Heart right ventricle (tissue), 16 donors: ENCODE results near the gene FKBP8. TPM values are rescaled to one million over a fixed set of nuclear protein-coding genes. Genes with fewer than 3 reads are reported as not detected.

Experiments used
- ATAC-seq, 8 donors: fragments of 200-7000 bp; cut with Tn5 transposase; one replicate each; pipeline ENCODE4 v1.9.1; 2020; ENCODE audit warnings: mild to moderate bottlenecking in 8 of 8, moderate library complexity in 8 of 8, moderate number of reproducible peaks in 1 of 8
- DNase-seq, 2 donors: peaks; one replicate each; pipeline ENCODE4 v3.0.0-alpha.2; 2020
- H3K27ac ChIP-seq, 10 donors: fragments of 200-600 bp; sonication (generic) in 2 of 10; one replicate each; pipeline versions ENCODE4 v1.5.0 to v1.8.0; 2020 to 2022; ENCODE audit warnings: mild to moderate bottlenecking in 3 of 10
- H3K27me3 ChIP-seq, 7 donors: fragments of 200-600 bp; one replicate each; pipeline ENCODE4 v1.8.0; 2021 to 2022; ENCODE audit warnings: mild to moderate bottlenecking in 2 of 7
- H3K36me3 ChIP-seq, 9 donors: fragments of 200-600 bp; sonication (generic) in 1 of 9; one replicate each; pipeline versions ENCODE4 v1.5.0 to v1.8.0; 2020 to 2022; ENCODE audit warnings: mild to moderate bottlenecking in 2 of 9
- H3K4me1 ChIP-seq, 9 donors: fragments of 200-600 bp; sonication (generic) in 1 of 9; one replicate each; pipeline versions ENCODE4 v1.5.0 to v1.8.0; 2020 to 2022; ENCODE audit warnings: mild to moderate bottlenecking in 4 of 9
- H3K4me3 ChIP-seq, 10 donors: fragments of 200-600 bp; sonication (generic) in 2 of 10; one replicate each; pipeline versions ENCODE4 v1.5.0 to v1.8.0; 2020 to 2022; ENCODE audit warnings: mild to moderate bottlenecking in 7 of 10, moderate library complexity in 2 of 10
- H3K9me3 ChIP-seq, 11 donors: fragments of 200-600 bp in 10 of 11; sonication (generic) in 2 of 11; one replicate each; pipeline versions ENCODE4 v1.5.0 to v1.8.0; 2013 to 2022; ENCODE audit warnings: mild to moderate bottlenecking in 2 of 11, control low read depth in 1 of 11, moderate library complexity in 1 of 11
- CTCF ChIP-seq, 9 donors: fragments of 200-600 bp; sonication (generic) in 2 of 9; IDR thresholded peaks; one replicate each; pipeline versions ENCODE4 v1.5.0 to v1.8.0; 2021 to 2022; ENCODE audit warnings: antibody characterized with exemption in 9 of 9, mild to moderate bottlenecking in 5 of 9, moderate library complexity in 1 of 9
- WGBS, 2 donors: extraction: QIAGEN DNeasy Blood & Tissue Kit; methylation state at CpG; one replicate each; pipeline ENCODE4 v1.1.7; 2013; ENCODE audit warnings: inconsistent platforms in 1 of 2; 5-methylcytosine and 5-hydroxymethylcytosine counted together
- intact Hi-C, 10 donors: fragments of 100-400 bp; cut with DNase I; formaldehyde crosslinking; loops; one replicate each; pipeline versions ENCODE4 v1.11.1 to v1.14.2; 2022
- polyA plus RNA-seq, 2 donors: library from polyadenylated mRNA; stranded (reverse); fragments of 200-250 nt; gene quantifications; one replicate each; pipeline ENCODE4 v1.2.3, GENCODE V29; 2013
- total RNA-seq, 10 donors: library from RNA; stranded (reverse); fragmentation: NEBNext Ultra II Directional in 3 of 10; extraction: Animal tissue kit (Norgen Biotek cat#: 25700) in 3 of 10; gene quantifications; one replicate each; pipeline versions ENCODE4 v1.2.1 to v1.2.4, GENCODE V29; 2021 to 2023
- donor health status: Arrhythmogenic right ventricular cardiomyopathy.
- donor health status: ischemic (EF 13 %, LVEDD 7.1; RV severe dilation, severe dysfunction).
- donor health status: healthy with polysubstance abuse.
- donor health status: DM: no; HTN: yes; CAD: no.
- donor health status: DM: no; HTN: no; CAD: no.
- donor health status: ischemic (EF 25% LVEDD 6.9; RV normal size, moderate dysfunction).
- donor health status: ischemic (EF 25% LVEDD 5.7; RV mildly dilated, moderate dysfunction).
- donor health status: healthy.
- donor health status: DM: yes; HTN: yes; CAD: no.
- donor health status: Ischemic cardiomyopathy.
- donor health status: ischemic (EF 35%, LVEDD 5.7; RV mildly dilated, moderate dysfunction).
- donor health status: nonischemic (EF 11% LVEDD 7.7; RV severe dilation, severe dysfunction).
- donor health status: DM: yes; HTN: yes; CAD: no.
- donor health status: PGD.
- donor health status: ischemic (EF 29% LVEDD 5.4; RV normal size, mild dysfunction).
- donor health status: nonischemic (EF 23%, LVEDD 6.1; RV moderate dilation, normal function).

The FKBP8 gene
- total and polyA plus RNA-seq, 12 donors = 132 to 308 (median 152) TPM

DNA sequence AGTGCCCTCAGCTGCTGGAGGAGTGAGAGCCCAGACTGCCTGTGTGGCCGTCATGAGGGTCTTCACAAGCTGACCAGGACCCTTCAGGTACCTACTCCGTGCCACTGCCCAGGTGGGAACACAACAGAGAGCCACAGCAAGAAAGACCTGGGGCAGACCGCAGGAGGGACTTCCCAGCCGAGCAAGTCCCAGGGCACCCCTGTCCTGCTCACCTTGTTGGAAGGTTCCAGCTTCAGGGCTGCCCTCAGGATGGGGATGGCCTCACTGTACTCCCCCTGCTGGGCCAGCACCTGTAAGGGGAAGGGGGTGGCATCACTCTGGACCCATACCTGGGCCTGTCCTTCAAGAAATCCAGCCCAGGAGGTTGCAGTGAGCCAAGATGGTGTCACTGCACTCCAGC, 10.3 kb downstream of the FKBP8 start:
- no peak for TF ChIP-seq CTCF (IDR thresholded peaks at IDR 0.05)
- Histone ChIP-seq H3K27ac (no peak overlapping the region), H3K4me3 (no peak overlapping the region), H3K9me3 (no peaks in the 10 kb centered on the region), H3K27me3 (no peaks in the 10 kb centered on the region), H3K36me3 (peaks cover 3 to 72% (median 43%) of the 10 kb centered on the region in 9 donors), H3K4me1 (peaks cover 0 to 7% (median 0%) of the 10 kb centered on the region in 9 donors)
- DNase-seq = no peak
- no peak for ATAC-seq
- 96% methylated on average over 4 of the region's 4 CpGs for WGBS, 2 donors
- intact Hi-C loops = no loop called here

GRCh38 chr19:18532168-18532890, 11.0 kb downstream of the FKBP8 start:
- DNase-seq = no peak
- 95 to 96% methylated on average over 22 of the region's 22 CpGs for WGBS, 2 donors

GRCh38 chr19:18531485-18531884, 11.9 kb downstream of the FKBP8 start:
- intact Hi-C loops = no loop called here
- 96 to 97% methylated on average over 8 to 9 of the region's 9 CpGs for WGBS, 2 donors
- no peak overlapping the region for H3K4me3 ChIP-seq
- no peaks in the 10 kb centered on the region for H3K27me3 ChIP-seq
- no peak overlapping the region for H3K27ac ChIP-seq
- no peak for TF ChIP-seq CTCF (IDR thresholded peaks at IDR 0.05)
- peaks cover 3 to 56% (median 27%) of the 10 kb centered on the region in 9 donors for H3K36me3 ChIP-seq
- H3K9me3 ChIP-seq = no peaks in the 10 kb centered on the region
- ATAC-seq (no peak), DNase-seq (no peak)
- peaks cover 0 to 18% (median 0%) of the 10 kb centered on the region in 9 donors for H3K4me1 ChIP-seq

More at GRCh38 chr19:18532168-18532890, 11.0 kb downstream of the FKBP8 start:
- Histone ChIP-seq H3K4me3 (no peak overlapping the region), H3K9me3 (no peaks in the 10 kb centered on the region), H3K27me3 (no peaks in the 10 kb centered on the region), H3K27ac (no peak overlapping the region), H3K36me3 (peaks cover 3 to 64% (median 35%) of the 10 kb centered on the region in 9 donors), H3K4me1 (peaks cover 0 to 10% (median 0%) of the 10 kb centered on the region in 9 donors)
- TF ChIP-seq CTCF (IDR thresholded peaks at IDR 0.05) = no peak
- no peak for ATAC-seq
- intact Hi-C loops = no loop called here

DNA sequence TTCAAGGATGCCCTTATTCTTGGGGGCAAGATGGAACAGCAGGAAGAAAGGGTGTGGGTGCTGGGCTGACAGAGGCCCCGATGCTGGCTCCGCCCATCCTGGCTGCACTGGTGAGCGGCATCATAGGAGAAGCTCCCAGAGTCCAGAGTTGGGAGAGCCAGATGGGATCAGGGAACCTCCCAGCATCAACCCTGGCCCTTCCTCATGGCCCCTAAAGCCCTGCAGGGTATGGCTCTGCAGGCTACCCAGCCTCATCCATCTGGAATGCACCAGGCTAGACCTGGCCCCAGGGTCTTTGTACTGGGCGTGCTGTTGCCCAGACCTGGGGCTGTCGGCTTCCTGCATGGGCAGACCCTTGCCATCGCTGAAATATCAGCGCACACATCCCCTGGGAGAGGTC, 13.6 kb downstream of the FKBP8 start:
- H3K9me3 ChIP-seq = no peaks in the 10 kb centered on the region
- H3K27ac ChIP-seq = no peak overlapping the region
- TF ChIP-seq CTCF (IDR thresholded peaks at IDR 0.05) = no peak
- 59 to 69% methylated on average over 7 of the region's 7 CpGs for WGBS, 2 donors
- H3K27me3 ChIP-seq = no peaks in the 10 kb centered on the region
- no peak for DNase-seq
- peaks cover 0 to 18% (median 0%) of the 10 kb centered on the region in 9 donors for H3K4me1 ChIP-seq
- peak in 1 of 8 donors; percentile 32 for ATAC-seq
- intact Hi-C loops = no loop called here
- H3K4me3 ChIP-seq = no peak overlapping the region
- peaks cover 0 to 40% (median 16%) of the 10 kb centered on the region in 9 donors for H3K36me3 ChIP-seq
